Keratinocyte (primary cell): ENCODE measurements around the gene KCTD2.

Source experiments
- CTCF ChIP-seq, 3 experiments: IDR thresholded peaks in 1 of 3; conservative IDR thresholded peaks in 1 of 3; optimal IDR thresholded peaks in 1 of 3; 2 replicates in 2 of 3; 3 replicates in 1 of 3; pipeline versions ENCODE3 to v1.5.1; 2011; ENCODE audit warnings: low read length in 3 of 3, mild to moderate bottlenecking in 3 of 3, moderate library complexity in 2 of 3, control low read depth in 1 of 3, inconsistent platforms in 1 of 3; ENCODE audit not compliant: insufficient read depth in 2 of 3; ENCODE audit errors: extremely low read depth in 1 of 3
- EZH2 ChIP-seq: IDR thresholded peaks from one replicate; pipeline ENCODE4 v1.6.1; 2012; ENCODE audit warnings: inconsistent platforms, mild to moderate bottlenecking, low read length, moderate library complexity

- TF ChIP-seq CTCF (optimal IDR thresholded peaks at IDR 0.05 in 1 of 3, IDR thresholded peaks at IDR 0.05 in 1 of 3, conservative IDR thresholded peaks at IDR 0.05 in 1 of 3; ENCODE audit: extremely low read depth in 1 of 3, insufficient read depth in 2 of 3, low read length in 3 of 3) (no peak), EZH2 (no peak)
These were observed 13.4 kb upstream of the KCTD2 start for GRCh38 chr17:75033346-75034235.
